Measurements from ENCODE around the gene CDH4.

GRCh38 chr20:61935926-61936700 is 684.1 kb downstream of the CDH4 start:
- TF ChIP-seq CTCF (IDR thresholded peaks at IDR 0.05 in 8 of 11, conservative IDR thresholded peaks at IDR 0.05 in 3 of 11), result no peak
- no peak for TF ChIP-seq POLR2AphosphoS5 (IDR thresholded peaks at IDR 0.05)
- TF ChIP-seq POLR2A (IDR thresholded peaks at IDR 0.05), result no peak
